KOPT-K1 (cell line): Measurements from ENCODE around the gene ADGRL3.
"Not testable (repeated sequence)": the region's sequence is repeated elsewhere in the genome, so short reads cannot be mapped to it uniquely, and the experiment has no call there.

ENCODE experiments used
- H3K27ac ChIP-seq: fragments of 200-600 bp; sonication (generic); 2 replicates; pipeline ENCODE4 v1.5.1; 2016; ENCODE audit warnings: antibody characterized with exemption, mild to moderate bottlenecking, low read depth, low read length; ENCODE audit not compliant: poor library complexity, severe bottlenecking
- H3K36me3 ChIP-seq: fragments of 200-600 bp; sonication (generic); 2 replicates; pipeline ENCODE4 v1.5.1; 2017; ENCODE audit warnings: antibody characterized with exemption, mild to moderate bottlenecking, low read length, moderate library complexity; ENCODE audit not compliant: insufficient read depth
- H3K9me3 ChIP-seq: fragments of 200-600 bp; sonication (generic); 2 replicates; pipeline ENCODE4 v1.5.1; 2017; ENCODE audit warnings: antibody characterized with exemption, low read length, mild to moderate bottlenecking; ENCODE audit not compliant: insufficient read depth, poor library complexity, severe bottlenecking

The ADGRL3 gene

GRCh38 chr4:61380865-61381264 is 180.7 kb downstream of the ADGRL3 start:
- Histone ChIP-seq H3K36me3 (no peaks in the 10 kb centered on the region), H3K27ac (no peak overlapping the region), H3K9me3 (no peaks in the 10 kb centered on the region)

- no peaks in the 10 kb centered on the region for H3K9me3 ChIP-seq
- no peak overlapping the region for H3K27ac ChIP-seq
- H3K36me3 ChIP-seq, result no peaks in the 10 kb centered on the region
Observed at GRCh38 chr4:61385256-61385655, 185.1 kb downstream of the ADGRL3 start.

- H3K27ac ChIP-seq, H3K36me3 ChIP-seq, H3K9me3 ChIP-seq: not testable (repeated sequence)
Observed at GRCh38 chr4:61387372-61387771, 187.2 kb downstream of the ADGRL3 start.

- Histone ChIP-seq H3K36me3 (no peaks in the 10 kb centered on the region), H3K27ac (no peak overlapping the region), H3K9me3 (no peaks in the 10 kb centered on the region)
Observed at GRCh38 chr4:61389640-61390039, 189.5 kb downstream of the ADGRL3 start.

- Histone ChIP-seq H3K27ac (no peak overlapping the region), H3K9me3 (no peaks in the 10 kb centered on the region), H3K36me3 (no peaks in the 10 kb centered on the region)
Observed at GRCh38 chr4:61395754-61396153, 195.6 kb downstream of the ADGRL3 start.

GRCh38 chr4:61397174-61397573 is 197.0 kb downstream of the ADGRL3 start:
- no peaks in the 10 kb centered on the region for H3K9me3 ChIP-seq
- no peaks in the 10 kb centered on the region for H3K36me3 ChIP-seq
- no peak overlapping the region for H3K27ac ChIP-seq

- Histone ChIP-seq H3K36me3 (no peaks in the 10 kb centered on the region), H3K9me3 (no peaks in the 10 kb centered on the region), H3K27ac (no peak overlapping the region)
Observed at GRCh38 chr4:61400439-61401038, 200.4 kb downstream of the ADGRL3 start.

GRCh38 chr4:61401771-61402170 is 201.6 kb downstream of the ADGRL3 start:
- Histone ChIP-seq H3K27ac (no peak overlapping the region), H3K9me3 (no peaks in the 10 kb centered on the region), H3K36me3 (no peaks in the 10 kb centered on the region)

- H3K9me3 ChIP-seq, result no peaks in the 10 kb centered on the region
- no peak overlapping the region for H3K27ac ChIP-seq
- H3K36me3 ChIP-seq, result no peaks in the 10 kb centered on the region
Observed at GRCh38 chr4:61405307-61405706, 205.2 kb downstream of the ADGRL3 start.

GRCh38 chr4:61406677-61407076 is 206.6 kb downstream of the ADGRL3 start:
- H3K27ac ChIP-seq, result no peak overlapping the region
- H3K9me3 ChIP-seq, result no peaks in the 10 kb centered on the region
- no peaks in the 10 kb centered on the region for H3K36me3 ChIP-seq

- Histone ChIP-seq H3K27ac (no peak overlapping the region), H3K9me3 (no peaks in the 10 kb centered on the region)
Observed at GRCh38 chr4:61407642-61408618, 207.8 kb downstream of the ADGRL3 start.

GRCh38 chr4:61408861-61409260 is 208.7 kb downstream of the ADGRL3 start:
- H3K36me3 ChIP-seq, result no peaks in the 10 kb centered on the region
- no peak overlapping the region for H3K27ac ChIP-seq
- H3K9me3 ChIP-seq, result no peaks in the 10 kb centered on the region

More at GRCh38 chr4:61407642-61408618, 207.8 kb downstream of the ADGRL3 start:
- H3K36me3 ChIP-seq, result no peaks in the 10 kb centered on the region

- Histone ChIP-seq H3K27ac (no peak overlapping the region), H3K9me3 (no peaks in the 10 kb centered on the region), H3K36me3 (no peaks in the 10 kb centered on the region)
Observed at GRCh38 chr4:61411241-61411640, 211.1 kb downstream of the ADGRL3 start.

GRCh38 chr4:61425315-61425714 is 225.2 kb downstream of the ADGRL3 start:
- H3K36me3 ChIP-seq, result no peaks in the 10 kb centered on the region
- H3K27ac ChIP-seq, result no peak overlapping the region
- H3K9me3 ChIP-seq, result no peaks in the 10 kb centered on the region

GRCh38 chr4:61426229-61426628 is 226.1 kb downstream of the ADGRL3 start:
- Histone ChIP-seq H3K27ac (no peak overlapping the region), H3K36me3 (no peaks in the 10 kb centered on the region), H3K9me3 (no peaks in the 10 kb centered on the region)
